K562 (cell line): ENCODE results near the gene ANAPC2. TPM values are rescaled to one million over a fixed set of nuclear protein-coding genes. Genes with fewer than 3 reads are reported as not detected.

Experiments
- FOXK2 ChIP-seq, 2 experiments: fragments of 450-650 bp; IDR thresholded peaks in 1 of 2; conservative IDR thresholded peaks in 1 of 2; 2 replicates each; pipeline ENCODE4 v1.6.1; 2016; ENCODE audit warnings: low read depth in 2 of 2, mild to moderate bottlenecking in 1 of 2
- MXI1 ChIP-seq: IDR thresholded peaks from 2 replicates; pipeline ENCODE4 v1.6.1; 2011; ENCODE audit warnings: low read depth, mild to moderate bottlenecking, improper control_type of control experiment, low read length
- NR2C1 ChIP-seq, 2 experiments: fragments of 450-650 bp; IDR thresholded peaks; 2 replicates each; pipeline ENCODE4 v1.6.1; 2017; ENCODE audit warnings: mild to moderate bottlenecking in 2 of 2, antibody characterized with exemption in 1 of 2, inconsistent platforms in 1 of 2, missing compliant biosample characterization in 1 of 2, missing genetic modification characterization in 1 of 2
- WHSC1 ChIP-seq: IDR thresholded peaks from one replicate; pipeline ENCODE4 v1.6.1; 2012; ENCODE audit warnings: low read length, control low read depth, inconsistent platforms
- ZNF24 ChIP-seq: fragments of 450-650 bp; IDR thresholded peaks from 2 replicates; pipeline ENCODE4 v1.6.1; 2016
- polyA plus RNA-seq, 8 experiments: library from polyadenylated mRNA; depleted of rRNA in 4 of 8; stranded (reverse) in 5 of 8; unstranded in 3 of 8; fragments of >200 nt; fragmentation: Nextera tagmentation in 2 of 8; fragmentation: Illumina TruSeq in 1 of 8; extraction: Ambion mirVana in 2 of 8; extraction: Trizol in 1 of 8; gene quantifications; 2 replicates each; pipeline versions ENCODE4 v1.2.1 to v1.2.3, GENCODE V29; 2011 to 2014; ENCODE audit warnings: inconsistent platforms in 1 of 8, missing spikeins in 1 of 8
- total RNA-seq, 7 experiments: library from RNA; depleted of rRNA in 6 of 7; stranded (reverse); fragments of >200 nt in 6 of 7; fragmentation: Illumina TruSeq in 2 of 7; extraction: Trizol in 2 of 7; gene quantifications; 2 replicates each; pipeline versions ENCODE4 v1.2.1 to v1.2.3, GENCODE V29; 2011 to 2021; ENCODE audit warnings: low replicate concordance in 1 of 7
- TF ChIP-seq, protein P1 (sequence below): fragments of 450-650 bp; IDR thresholded peaks from 2 replicates; pipeline ENCODE4 v1.6.1; 2016; ENCODE audit warnings: mild to moderate bottlenecking, moderate library complexity

The ANAPC2 gene
- total and polyA plus RNA-seq, 9 of the 15 experiments (the other 6 are each of a cell fraction or from before 2014, with no cell fraction given), result 0.11 to 56.5 (median 17.1) TPM; not detected in 1

DNA sequence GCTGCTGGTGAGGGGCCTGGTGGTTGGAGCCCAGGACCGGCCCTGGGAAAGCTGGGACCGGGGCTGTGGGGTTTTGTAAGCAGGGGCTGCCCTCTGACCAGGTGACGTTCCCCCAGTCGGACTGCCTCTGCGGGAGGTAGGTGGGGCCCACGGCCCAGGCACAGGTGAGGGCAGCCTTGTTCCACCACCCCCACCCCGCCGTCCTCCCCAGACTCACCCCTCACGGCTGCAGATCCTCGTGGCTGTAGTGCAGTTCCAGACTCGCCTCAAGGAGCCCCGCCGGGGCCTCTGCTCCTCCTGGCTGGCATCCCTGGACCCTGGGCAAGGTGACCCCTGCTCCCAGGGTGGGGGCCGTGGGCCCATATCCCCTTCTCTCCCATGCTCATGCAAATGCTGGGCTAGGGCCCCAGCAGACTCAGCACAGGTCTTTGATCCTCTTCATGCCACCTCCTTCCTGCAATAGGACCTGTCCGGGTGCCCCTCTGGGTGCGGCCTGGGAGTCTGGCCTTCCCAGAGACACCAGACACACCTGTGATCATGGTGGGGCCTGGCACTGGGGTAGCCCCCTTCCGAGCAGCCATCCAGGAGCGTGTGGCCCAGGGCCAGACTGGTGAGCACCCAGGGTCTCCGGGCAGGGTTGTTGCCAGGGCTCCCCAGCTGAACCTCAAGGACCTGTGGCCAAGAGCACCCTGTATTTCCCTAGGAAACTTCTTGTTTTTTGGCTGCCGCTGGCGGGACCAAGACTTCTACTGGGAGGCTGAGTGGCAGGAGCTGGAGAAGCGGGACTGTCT is 27.0 kb upstream of the ANAPC2 start (continued):
- TF ChIP-seq, protein P1, sequence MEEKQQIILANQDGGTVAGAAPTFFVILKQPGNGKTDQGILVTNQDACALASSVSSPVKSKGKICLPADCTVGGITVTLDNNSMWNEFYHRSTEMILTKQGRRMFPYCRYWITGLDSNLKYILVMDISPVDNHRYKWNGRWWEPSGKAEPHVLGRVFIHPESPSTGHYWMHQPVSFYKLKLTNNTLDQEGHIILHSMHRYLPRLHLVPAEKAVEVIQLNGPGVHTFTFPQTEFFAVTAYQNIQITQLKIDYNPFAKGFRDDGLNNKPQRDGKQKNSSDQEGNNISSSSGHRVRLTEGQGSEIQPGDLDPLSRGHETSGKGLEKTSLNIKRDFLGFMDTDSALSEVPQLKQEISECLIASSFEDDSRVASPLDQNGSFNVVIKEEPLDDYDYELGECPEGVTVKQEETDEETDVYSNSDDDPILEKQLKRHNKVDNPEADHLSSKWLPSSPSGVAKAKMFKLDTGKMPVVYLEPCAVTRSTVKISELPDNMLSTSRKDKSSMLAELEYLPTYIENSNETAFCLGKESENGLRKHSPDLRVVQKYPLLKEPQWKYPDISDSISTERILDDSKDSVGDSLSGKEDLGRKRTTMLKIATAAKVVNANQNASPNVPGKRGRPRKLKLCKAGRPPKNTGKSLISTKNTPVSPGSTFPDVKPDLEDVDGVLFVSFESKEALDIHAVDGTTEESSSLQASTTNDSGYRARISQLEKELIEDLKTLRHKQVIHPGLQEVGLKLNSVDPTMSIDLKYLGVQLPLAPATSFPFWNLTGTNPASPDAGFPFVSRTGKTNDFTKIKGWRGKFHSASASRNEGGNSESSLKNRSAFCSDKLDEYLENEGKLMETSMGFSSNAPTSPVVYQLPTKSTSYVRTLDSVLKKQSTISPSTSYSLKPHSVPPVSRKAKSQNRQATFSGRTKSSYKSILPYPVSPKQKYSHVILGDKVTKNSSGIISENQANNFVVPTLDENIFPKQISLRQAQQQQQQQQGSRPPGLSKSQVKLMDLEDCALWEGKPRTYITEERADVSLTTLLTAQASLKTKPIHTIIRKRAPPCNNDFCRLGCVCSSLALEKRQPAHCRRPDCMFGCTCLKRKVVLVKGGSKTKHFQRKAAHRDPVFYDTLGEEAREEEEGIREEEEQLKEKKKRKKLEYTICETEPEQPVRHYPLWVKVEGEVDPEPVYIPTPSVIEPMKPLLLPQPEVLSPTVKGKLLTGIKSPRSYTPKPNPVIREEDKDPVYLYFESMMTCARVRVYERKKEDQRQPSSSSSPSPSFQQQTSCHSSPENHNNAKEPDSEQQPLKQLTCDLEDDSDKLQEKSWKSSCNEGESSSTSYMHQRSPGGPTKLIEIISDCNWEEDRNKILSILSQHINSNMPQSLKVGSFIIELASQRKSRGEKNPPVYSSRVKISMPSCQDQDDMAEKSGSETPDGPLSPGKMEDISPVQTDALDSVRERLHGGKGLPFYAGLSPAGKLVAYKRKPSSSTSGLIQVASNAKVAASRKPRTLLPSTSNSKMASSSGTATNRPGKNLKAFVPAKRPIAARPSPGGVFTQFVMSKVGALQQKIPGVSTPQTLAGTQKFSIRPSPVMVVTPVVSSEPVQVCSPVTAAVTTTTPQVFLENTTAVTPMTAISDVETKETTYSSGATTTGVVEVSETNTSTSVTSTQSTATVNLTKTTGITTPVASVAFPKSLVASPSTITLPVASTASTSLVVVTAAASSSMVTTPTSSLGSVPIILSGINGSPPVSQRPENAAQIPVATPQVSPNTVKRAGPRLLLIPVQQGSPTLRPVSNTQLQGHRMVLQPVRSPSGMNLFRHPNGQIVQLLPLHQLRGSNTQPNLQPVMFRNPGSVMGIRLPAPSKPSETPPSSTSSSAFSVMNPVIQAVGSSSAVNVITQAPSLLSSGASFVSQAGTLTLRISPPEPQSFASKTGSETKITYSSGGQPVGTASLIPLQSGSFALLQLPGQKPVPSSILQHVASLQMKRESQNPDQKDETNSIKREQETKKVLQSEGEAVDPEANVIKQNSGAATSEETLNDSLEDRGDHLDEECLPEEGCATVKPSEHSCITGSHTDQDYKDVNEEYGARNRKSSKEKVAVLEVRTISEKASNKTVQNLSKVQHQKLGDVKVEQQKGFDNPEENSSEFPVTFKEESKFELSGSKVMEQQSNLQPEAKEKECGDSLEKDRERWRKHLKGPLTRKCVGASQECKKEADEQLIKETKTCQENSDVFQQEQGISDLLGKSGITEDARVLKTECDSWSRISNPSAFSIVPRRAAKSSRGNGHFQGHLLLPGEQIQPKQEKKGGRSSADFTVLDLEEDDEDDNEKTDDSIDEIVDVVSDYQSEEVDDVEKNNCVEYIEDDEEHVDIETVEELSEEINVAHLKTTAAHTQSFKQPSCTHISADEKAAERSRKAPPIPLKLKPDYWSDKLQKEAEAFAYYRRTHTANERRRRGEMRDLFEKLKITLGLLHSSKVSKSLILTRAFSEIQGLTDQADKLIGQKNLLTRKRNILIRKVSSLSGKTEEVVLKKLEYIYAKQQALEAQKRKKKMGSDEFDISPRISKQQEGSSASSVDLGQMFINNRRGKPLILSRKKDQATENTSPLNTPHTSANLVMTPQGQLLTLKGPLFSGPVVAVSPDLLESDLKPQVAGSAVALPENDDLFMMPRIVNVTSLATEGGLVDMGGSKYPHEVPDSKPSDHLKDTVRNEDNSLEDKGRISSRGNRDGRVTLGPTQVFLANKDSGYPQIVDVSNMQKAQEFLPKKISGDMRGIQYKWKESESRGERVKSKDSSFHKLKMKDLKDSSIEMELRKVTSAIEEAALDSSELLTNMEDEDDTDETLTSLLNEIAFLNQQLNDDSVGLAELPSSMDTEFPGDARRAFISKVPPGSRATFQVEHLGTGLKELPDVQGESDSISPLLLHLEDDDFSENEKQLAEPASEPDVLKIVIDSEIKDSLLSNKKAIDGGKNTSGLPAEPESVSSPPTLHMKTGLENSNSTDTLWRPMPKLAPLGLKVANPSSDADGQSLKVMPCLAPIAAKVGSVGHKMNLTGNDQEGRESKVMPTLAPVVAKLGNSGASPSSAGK, result no peak
- TF ChIP-seq NR2C1 (IDR thresholded peaks at IDR 0.05) (no peak), NR2C1 (tag; IDR thresholded peaks at IDR 0.05) (no peak), MXI1 (no peak), ZNF24 (no peak), FOXK2 (conservative IDR thresholded peaks at IDR 0.05 in 1 of 2, IDR thresholded peaks at IDR 0.05 in 1 of 2; ENCODE audit: low read depth in 2 of 2) (no peak), WHSC1 (no peak)
